HG02852 (cell line): ENCODE data around the gene INO80.

Experiments used
- ATAC-seq: cut with Tn5 transposase; IDR thresholded peaks from one replicate; pipeline ENCODE4 v1.9.1; 2021; ENCODE audit warnings: mild to moderate bottlenecking, moderate library complexity; ENCODE audit not compliant: unreplicated experiment

Gene INO80

GRCh38 chr15:41004490-41004889 lies 111.6 kb downstream of the INO80 start:
- no peak for ATAC-seq

GRCh38 chr15:41001524-41002214 lies 114.4 kb downstream of the INO80 start:
- ATAC-seq, result no peak

GRCh38 chr15:40999190-40999589 lies 116.9 kb downstream of the INO80 start:
- ATAC-seq, result no peak

GRCh38 chr15:40995656-40996055 lies 120.4 kb downstream of the INO80 start:
- no peak for ATAC-seq

GRCh38 chr15:40992825-40993224 lies 123.3 kb downstream of the INO80 start:
- no peak for ATAC-seq

GRCh38 chr15:40992241-40992741 lies 123.8 kb downstream of the INO80 start:
- ATAC-seq, result no peak

GRCh38 chr15:40991355-40991754 lies 124.7 kb downstream of the INO80 start:
- no peak for ATAC-seq

GRCh38 chr15:40990789-40991188 lies 125.3 kb downstream of the INO80 start:
- no peak for ATAC-seq

GRCh38 chr15:40990080-40990479 lies 126.0 kb downstream of the INO80 start:
- no peak for ATAC-seq

- ATAC-seq, result no peak
These were observed 127.9 kb downstream of the INO80 start for GRCh38 chr15:40988156-40988555.

GRCh38 chr15:40986820-40987219 lies 129.3 kb downstream of the INO80 start:
- no peak for ATAC-seq

GRCh38 chr15:40985541-40986330 lies 130.3 kb downstream of the INO80 start:
- no peak for ATAC-seq

- ATAC-seq, result no peak
These were observed 131.1 kb downstream of the INO80 start for GRCh38 chr15:40984964-40985363.

GRCh38 chr15:40984406-40984805 lies 131.7 kb downstream of the INO80 start:
- no peak for ATAC-seq

GRCh38 chr15:40982855-40983254 lies 133.2 kb downstream of the INO80 start:
- no peak for ATAC-seq

GRCh38 chr15:40981186-40981585 lies 134.9 kb downstream of the INO80 start:
- no peak for ATAC-seq

GRCh38 chr15:40978562-40978961 lies 137.5 kb downstream of the INO80 start:
- no peak for ATAC-seq

- no peak for ATAC-seq
These were observed 137.9 kb downstream of the INO80 start for GRCh38 chr15:40978141-40978540.

GRCh38 chr15:40976819-40977218 lies 139.3 kb downstream of the INO80 start:
- no peak for ATAC-seq

- no peak for ATAC-seq
These were observed 141.2 kb downstream of the INO80 start for GRCh38 chr15:40974879-40975278.

- ATAC-seq, result no peak
These were observed 146.7 kb downstream of the INO80 start for GRCh38 chr15:40969363-40969762.
